CD1c-positive myeloid dendritic cell (primary cell): ENCODE measurements around the gene ST7.

ENCODE experiments used
- DNase-seq: peaks from one replicate; pipeline ENCODE4 v3.0.0-alpha.2; 2016; ENCODE audit errors: extremely low spot score

Gene ST7

DNA sequence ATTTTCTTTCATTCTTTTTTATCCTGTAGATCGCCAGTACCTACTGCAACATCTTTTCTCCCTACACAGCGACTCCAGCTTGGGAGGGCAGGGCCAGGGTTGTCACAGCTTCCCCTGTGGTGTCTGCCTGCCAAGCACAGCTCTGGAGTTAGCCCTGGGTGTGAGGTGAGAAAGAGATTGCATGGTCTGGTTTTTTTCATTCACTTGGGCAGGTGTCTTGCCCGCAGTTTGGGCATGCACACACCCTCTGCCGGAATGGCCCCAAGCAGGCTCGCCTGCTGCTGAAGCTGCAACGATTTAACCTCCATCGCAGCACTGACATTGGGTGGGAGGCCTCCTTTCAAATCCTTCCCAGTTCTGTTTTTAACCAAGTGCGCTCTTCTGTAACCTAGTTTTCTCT, 236.8 kb downstream of the ST7 start:
- DNase-seq: no peak

DNA sequence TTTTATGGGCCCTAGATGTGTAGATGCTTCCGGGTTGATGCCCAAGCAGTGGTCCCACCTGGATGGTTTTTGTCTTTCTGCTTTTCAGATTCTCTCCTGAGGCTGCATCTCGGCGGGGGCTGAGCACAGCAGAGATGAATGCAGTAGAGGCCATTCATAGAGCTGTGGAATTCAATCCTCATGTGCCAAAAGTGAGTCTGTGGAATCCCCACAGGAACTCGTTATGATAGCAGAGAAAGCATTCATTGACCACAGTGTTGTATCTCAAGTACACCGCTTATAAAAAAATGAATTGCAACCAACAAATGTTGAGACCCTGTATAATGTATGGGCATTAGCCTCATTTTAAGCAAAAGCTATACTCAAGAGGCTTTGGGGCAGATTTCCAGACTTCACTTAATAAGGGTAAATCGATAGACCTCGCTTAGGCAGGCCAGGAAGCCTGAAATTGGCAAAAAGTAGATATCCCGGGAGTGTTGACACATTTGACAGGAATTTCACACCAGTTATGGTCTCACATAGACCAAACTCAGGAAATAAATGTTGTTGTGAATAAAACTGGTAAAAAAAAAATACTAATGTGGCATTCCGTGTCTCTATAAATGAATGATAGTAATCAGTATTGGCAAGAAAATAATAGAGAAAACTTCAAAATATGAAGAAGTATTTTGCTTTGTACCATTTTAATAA, 237.6 kb downstream of the ST7 start:
- DNase-seq: no peak

DNA sequence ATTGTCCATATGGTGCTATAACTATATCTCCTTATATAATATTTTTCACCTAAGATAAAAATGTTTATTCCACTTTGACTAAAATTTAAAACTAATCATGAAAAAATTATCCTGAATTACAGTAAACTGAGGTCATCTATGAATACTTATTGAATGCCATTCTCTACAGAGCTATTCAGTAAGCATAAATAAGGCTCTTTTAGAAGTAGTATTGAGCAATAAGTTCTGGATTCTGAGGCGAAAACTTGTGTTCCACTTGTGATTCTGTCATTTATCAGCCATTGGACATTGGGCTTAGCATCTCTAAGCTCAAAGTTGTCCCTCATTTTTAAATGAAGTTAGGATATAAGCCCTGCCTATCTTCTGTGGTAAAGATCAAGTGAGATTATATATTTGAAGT, 238.8 kb downstream of the ST7 start:
- DNase-seq: no peak

DNA sequence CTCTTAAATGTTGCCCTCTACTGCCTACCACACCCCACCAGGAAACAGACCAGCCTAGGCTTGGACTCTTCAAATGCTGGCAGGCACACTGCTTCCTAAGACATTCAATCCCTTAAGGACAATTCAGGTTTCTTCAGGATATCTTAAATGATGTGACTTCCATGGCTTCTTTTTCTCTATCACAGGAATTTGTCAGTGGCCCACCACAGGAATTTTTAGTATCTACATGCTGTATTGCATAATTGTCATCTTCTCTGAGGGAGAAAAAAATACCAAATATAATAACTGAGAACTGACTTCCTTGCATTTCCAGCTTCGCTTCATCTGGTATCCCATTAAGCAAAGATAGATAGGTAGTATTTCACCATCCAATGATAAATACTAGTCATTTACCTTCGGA, 240.3 kb downstream of the ST7 start:
- no peak for DNase-seq

DNA sequence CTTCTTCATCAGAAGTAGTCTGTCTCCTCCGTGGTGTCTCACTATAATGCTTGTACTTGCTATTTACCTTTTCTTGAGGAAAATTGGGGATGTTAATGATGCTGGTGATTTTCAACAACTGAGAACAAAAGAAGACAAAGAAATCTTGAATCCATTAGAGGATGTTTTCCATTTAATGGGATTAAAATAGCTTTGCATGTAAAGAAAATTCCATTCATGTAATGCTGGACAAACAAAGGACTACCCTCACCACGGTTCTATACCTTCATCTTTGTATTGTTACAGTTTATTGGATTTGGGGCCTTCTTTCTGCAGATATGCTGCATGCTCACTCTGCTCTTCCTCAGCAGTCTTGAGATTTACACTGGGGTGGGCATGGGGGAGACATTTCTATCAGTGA, 241.1 kb downstream of the ST7 start:
- no peak for DNase-seq

DNA sequence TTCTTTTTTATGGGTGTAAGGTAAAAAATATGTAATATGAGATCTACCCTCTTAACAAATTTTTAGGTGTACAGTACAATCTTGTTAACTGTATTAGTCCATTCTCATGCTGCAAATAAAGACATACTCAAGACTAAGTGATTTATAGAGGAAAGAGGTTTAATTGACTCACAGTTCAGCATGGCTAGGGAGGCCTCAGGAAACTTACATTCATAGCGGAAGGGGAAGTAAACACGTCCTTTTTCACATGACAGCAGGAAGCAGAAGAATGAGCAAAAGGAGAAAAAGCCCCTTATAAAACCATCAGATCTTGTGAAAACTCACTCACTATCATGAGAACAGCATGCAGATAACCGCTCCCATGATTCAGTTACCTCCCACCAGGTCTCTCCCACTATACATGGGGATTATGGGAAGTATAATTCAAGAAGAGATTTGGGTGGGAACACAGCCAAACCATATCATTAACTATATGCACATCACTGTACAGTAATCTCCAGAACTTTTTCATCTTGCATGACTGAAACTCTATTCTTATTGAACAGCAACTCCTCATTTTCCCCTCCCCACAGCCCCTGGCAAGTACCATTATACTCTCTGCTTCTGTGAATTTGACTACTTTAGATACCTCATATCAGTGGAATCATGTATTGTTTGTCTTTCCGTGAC, 242.2 kb downstream of the ST7 start:
- no peak for DNase-seq

DNA sequence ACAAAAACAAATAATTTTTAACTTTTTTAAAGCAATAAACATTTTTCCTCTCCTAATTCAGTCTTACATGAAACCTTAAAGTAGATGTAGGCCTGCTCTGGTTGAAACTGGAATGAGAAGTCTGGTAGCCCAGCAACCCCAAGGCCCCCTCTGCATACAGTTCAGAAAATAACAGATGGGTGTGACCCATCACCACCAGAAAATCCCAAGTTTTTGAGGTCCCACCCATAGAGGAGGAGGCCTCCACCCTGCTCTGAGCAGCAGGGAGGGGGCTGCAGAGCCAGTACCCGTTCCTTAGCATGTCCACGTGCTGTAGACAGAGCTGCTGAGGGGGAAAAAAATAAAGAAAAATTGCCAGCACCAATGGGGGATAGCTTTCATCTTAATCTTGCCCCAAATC, 246.8 kb downstream of the ST7 start:
- no peak for DNase-seq

DNA sequence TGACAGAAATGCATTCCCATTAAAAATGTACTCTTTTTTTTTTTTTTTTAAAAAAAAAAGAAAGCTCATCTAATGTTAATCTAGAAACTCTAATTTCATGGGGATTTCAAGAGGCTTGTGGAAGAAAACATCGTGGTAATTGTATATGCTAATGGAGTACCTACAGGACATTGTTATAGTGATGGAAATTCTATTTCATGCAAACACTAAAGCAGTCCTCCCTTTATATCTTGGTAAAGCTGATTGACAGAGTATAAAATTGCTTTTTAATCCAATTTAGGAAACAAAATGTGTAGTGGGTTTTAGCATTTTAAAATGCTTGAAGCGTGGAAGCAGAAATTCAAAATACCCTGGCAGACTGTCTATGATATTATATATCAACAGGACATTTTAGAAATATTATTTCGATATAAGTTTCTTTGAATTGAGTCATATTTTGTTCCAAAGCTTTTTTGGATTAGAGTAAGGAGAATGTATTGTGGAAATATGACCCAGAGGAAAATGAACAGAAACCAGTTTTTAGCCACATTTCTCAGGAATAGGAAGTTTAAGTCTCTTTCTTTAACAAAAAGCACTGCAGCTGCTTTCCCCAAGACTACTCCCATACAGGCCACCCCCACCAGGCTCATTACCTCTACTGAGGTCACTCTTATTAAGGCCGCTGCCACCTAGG, 247.6 kb downstream of the ST7 start:
- no peak for DNase-seq

DNA sequence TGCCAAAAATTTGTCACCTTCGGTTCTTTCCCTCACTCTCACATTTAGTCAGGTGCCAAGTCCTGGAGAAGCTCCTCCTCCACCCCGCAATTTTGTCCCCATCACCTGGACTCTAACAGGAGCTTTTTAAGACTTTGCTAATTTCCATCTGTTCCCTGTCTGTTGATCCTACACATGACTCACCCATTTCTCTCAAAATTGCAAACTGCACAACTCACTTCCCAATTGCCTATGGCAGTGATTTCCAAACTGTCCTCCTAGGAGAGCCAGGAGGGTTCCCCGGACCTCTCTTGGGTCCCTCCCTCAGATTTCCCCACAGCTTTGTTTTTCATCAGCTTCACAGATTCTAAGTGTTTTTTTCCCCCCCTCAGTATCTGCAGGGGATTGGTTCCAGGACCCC, 249.2 kb downstream of the ST7 start:
- DNase-seq: no peak

DNA sequence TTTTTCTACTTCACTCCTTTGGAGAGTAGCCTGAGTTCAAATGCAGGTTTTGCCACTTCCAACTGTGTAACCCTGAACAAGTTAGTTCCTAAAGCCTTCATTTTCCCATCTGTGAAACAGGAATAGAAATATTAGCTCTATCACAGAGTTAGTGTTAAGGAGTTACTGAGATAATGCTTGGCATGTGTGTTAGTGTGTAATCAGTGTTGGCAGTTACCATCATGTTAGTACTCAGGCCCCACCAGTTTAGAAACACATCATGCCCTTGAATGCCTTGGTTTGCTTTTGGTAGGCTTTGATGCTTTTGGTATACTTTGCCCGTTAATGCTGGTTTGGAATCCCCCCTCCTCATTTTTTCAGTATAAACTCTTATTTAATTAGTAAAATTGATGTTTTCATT, 249.9 kb downstream of the ST7 start:
- DNase-seq: no peak

DNA sequence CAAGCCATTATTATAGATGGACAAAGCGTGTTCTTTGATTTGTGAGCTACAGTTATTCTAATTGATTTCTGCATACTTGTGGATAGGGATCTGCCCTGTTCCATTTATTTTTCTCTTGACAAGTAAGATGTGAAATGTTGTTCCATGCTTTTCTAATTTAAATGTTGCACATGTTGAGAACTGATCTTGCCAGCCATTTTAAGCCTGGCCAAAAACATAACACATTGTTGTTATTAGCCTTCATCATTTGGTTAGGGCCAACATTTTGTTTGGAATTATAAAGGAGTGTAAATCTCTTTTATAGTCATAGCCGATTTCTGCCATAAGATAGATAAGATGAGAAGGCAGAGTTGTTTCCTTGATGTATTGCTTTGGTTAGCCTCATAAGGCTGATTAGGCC, 252.6 kb downstream of the ST7 start:
- no peak for DNase-seq

DNA sequence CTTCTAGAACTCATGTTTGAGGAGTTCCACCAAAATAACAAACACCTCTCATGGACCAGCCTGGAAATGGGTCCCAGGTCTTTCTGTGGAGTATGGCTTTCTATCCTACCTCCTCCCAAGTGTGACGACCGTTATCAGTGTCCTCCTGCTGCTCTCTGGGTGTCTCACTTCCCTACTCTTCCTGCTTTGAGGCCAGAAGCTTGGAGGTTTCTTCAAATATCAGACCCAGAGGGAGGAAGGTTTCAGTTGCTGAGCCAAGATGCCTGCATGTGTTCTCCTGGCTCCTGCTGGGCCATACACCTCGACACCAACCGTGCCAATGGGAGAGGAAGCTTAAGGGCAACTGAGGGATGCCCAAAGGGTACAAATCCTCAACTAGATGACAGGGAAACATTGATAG, 255.0 kb downstream of the ST7 start:
- DNase-seq: no peak

DNA sequence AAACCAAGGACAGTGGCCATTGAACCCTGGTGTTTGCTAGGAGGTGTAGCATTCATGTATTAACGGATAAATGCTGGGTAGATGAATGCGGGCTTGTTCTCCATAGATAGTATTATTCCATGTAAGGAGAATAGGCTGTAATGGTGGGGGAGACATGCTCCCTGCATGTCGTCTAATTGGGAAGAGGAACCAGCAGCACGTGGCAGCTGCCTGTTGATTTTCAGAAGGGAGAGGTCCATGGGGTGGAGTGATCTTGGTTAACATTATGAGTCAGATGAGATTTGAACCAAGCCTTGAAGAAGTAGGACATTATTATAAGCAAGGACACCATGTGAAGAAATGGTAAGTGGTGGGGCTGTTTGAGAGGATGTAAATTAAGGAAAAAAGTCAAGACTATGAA, 257.1 kb downstream of the ST7 start:
- no peak for DNase-seq

DNA sequence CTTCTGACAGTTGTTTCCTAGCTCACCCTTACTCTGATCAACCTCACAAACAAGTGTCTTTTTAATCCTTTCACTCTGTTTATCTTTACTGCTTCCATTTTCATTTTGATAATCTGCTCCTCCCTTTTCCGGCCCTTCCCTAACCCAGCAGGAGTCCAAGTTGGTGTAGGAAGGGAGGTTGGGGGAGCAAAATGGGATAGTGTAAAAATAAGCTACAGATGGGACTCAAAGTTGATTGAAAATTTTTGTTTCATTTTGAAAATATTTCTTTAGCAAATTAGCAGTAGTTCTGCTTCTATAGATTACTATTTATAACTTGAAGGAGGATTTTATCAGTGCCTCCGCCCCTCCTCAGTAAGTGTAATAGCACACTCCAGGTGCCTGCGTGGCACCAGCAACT, 257.6 kb downstream of the ST7 start:
- no peak for DNase-seq

DNA sequence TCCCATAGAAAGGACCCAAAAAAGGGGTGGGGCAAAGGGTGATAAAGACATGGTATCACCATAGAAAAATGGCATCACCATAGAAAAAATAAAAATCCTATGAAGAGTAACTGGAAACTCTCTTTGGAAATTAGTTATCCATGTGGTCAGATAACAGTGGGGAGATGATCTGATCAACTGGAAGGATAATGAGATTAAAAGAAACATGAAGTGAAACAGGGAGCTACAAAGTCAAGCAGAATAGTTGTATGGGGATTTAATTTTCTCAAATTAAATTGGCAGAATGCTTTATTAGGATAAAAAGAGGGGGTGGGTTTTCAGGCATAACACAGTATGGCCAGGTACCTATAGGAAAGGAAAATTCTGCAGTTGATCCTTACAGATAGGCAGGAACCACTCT, 258.3 kb downstream of the ST7 start:
- no peak for DNase-seq

DNA sequence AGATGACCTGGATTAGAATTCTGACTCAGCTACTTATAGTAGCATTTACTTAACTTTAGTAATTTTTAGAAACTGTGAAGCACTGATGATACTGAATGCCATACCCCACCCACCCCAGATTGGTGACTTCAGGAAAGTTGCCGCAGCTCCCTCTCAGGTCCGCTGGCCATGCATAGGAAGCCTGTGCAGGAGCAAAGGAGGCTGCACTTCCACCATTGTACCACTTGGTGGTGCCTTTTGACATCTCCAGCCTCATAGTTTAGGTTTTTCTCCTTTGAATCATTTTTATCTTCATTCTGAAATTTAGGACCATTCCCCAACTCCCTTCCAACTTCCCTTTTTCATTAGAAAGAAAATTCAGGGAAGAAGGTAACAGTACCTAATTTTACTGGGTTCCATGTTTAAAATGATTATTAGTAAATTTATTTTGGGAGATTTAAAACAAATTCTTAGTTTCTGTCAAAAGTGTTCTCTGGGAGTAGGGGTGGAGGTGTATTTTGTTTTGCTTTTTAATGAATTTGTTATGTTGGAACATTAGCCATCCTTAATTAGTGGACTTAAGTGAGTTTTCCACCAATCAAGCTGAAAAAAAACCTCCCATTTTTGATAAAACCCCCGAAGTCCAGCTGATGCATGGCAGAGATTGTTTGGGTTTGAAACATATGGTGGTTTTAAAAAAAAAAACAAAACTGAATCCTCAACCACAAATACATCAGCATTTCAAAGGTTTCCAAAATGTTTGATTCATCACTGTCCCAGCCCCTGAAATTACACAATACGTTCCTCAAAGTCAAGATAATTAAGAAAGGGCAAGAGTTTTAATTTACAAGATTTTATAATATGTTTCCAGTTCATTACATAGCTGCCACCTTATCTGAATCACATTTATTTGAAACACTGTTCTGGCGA, 259.9 kb downstream of the ST7 start:
- DNase-seq: peak; percentile 49

DNA sequence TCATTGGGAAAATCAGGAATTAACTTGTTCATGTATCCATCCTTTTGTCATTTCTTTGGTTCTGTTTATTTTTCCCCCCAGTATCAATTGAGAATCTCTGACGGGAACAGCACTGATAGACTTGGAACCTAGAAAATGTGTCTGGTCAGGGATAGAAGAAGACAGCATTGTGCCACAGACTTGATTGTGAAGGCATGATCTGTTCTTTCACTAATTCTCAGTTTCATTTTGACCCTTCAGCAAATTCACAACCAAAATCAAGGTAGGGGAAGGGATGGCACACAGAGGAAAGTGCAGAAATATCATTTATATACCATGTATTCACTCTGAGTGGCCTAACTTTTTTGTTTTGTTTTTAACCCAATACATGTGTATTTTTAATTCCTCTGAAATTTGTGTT, 262.7 kb downstream of the ST7 start:
- no peak for DNase-seq

DNA sequence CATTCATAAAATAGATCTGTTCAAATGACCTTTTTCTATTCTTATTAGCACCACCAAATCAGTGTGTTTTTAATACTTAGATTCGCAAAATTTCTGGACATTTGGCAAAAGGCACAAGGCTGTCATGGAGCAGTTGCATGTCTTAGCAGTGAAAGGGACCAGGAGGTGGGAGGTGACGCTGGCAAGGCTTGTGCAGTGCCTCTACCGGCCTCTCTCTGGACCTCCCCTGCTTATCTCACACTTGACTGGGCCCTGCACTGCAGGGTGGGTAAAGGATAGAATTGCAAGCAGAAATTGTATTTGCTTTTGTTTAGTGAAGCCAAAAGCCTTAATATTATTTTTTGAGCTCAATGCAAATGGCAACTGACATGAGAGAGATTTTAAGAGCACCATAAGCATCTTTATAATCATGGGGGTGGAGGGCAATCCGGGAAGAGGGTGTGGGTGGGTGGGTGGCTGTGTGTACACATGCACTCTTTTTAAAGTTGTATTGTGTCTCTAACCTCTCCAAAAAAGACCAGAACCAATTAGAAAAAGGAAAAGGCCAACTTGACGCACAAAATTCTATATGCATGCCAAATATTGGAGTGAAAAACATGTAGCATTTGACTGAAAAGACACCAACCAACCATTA, 263.3 kb downstream of the ST7 start:
- DNase-seq: no peak

DNA sequence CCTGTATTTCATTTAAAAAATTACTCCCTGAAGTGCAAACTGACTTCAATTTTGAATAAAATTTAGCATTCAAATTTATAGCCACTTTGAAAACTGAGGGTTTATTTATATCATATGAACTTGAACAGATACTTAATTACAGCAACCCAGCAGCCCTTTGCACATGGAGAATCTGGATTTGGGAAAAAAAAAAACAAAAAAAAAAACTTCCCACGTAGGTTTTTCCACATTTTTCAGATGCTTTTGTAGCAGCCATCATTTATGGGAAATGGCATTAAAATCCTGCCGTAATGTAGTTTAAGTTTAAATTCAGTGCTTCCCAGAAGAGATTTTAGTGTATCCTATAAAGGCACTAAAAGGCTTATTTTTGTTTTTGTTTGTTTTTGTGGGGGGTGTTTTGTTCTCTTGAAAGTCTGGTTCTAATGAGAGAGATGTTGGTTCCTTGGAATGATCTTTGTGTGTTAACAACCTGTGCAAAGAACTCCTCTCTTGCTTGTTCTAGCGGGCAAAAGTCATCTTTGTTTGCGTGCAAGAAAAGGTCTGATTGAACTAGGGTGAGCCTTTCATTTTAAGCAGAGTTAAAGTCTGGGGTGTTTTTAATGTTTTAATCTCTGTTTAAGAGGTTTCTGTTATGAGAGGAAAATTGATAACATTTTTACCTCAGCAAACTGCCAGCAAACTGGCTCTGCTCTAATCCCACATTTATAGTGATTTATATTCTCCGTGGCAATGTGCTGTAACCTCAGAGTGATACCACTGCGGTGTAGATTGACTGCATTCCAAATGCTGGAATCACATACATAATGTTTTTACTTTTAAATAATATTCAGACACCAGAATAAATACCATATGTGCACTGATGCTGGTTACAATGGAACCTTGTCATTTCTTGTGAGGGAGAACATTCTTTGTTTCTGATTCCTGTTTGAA, 264.1 kb downstream of the ST7 start:
- no peak for DNase-seq

DNA sequence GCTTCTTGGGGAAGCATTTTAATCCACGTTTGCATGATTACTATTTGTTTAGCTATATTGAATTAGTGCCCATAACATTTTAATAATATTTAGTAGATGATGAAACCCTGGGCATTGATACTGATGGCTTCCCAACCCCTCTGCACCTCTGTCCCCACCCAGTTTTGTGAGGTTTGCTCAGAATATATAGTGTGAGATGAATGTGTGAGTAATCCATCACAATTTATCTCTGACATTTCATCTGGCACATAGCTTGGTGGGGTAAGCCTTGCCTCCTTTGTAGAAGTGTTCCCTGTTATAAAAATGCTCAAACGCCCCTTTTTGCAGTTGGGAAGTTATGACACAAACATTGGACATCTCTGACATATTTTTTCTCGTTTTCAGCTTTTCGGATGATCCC, 265.4 kb downstream of the ST7 start:
- DNase-seq: no peak

DNA sequence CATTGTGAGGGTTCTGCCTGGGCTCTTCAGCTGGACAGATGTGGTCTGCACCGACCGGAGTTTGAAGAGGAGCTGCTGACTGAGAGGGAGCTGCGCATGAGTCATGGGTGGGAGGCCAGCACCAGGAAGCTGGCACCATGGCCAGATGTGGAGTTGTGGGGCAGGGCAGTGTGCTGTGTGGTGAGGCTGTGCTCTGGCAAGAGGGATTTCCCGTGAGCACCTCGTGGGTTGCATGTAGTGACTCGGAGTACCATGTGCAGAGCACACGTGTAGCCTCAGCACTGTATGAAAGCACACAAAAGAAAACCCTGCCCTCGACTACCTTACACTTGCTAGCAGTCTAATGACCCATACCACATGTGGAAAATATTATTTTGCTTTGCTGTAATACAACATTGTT, 266.2 kb downstream of the ST7 start:
- no peak for DNase-seq
